HepG2 (cell line): ENCODE results near the gene OR6V1. TPM values are rescaled to one million over a fixed set of nuclear protein-coding genes. Genes with fewer than 3 reads are reported as not detected.

Experiments used
- ATAC-seq: fragments of 200-7000 bp; cut with Tn5 transposase; 3 replicates; pipeline ENCODE4 v1.9.1; 2020; ENCODE audit warnings: mild to moderate bottlenecking, moderate library complexity
- BruUV-seq: library from RNA; stranded (reverse); fragments of 400-500 nt; replicated peaks from 2 replicates; lab custom pipeline; 2021; lab: Mats Ljungman, UMichigan
- CTCF ChIA-PET: fragments of 300-600 bp; formaldehyde crosslinking; extraction: SDS; loops from one replicate; lab custom pipeline; 2021; ENCODE audit warnings: low total read pairs, inconsistent platforms, low intra/inter-chr PET ratio; lab: Yijun Ruan, JAX
- POLR2A ChIA-PET: fragments of 350-600 bp; sonication (Branson Sonifier 250); formaldehyde crosslinking; loops from one replicate; lab custom pipeline; 2020; ENCODE audit warnings: antibody characterized with exemption, inconsistent platforms; lab: Yijun Ruan, JAX
- DNase-seq: peaks from one replicate; pipeline ENCODE4 v3.0.0-alpha.2; 2015; ENCODE audit warnings: low spot score
- FAIRE-seq: peaks from 3 replicates; lab custom pipeline; 2011; peaks lifted over from hg19 to GRCh38; lab: Jason Lieb, UNC
- H2AFZ ChIP-seq: one replicate; pipeline ENCODE4 v1.6.1; 2011; ENCODE audit warnings: low read length, inconsistent platforms
- H3K27ac ChIP-seq: fragments of 300-600 bp; 3 replicates; pipeline ENCODE4 v1.8.0; 2011; ENCODE audit warnings: mixed run types, mild to moderate bottlenecking, mixed read lengths, low read length, inconsistent platforms; ENCODE audit not compliant: insufficient read depth; ENCODE audit errors: extremely low read length
- H3K27me3 ChIP-seq, 2 experiments: fragments of 200-600 bp in 1 of 2; 2 replicates in 1 of 2; 3 replicates in 1 of 2; pipeline versions ENCODE4 v1.6.0 to v1.8.0; 2011; ENCODE audit warnings: low read length in 2 of 2, mild to moderate bottlenecking in 2 of 2, moderate library complexity in 2 of 2, inconsistent platforms in 1 of 2; ENCODE audit not compliant: insufficient read depth in 2 of 2, control insufficient read depth in 1 of 2
- H3K36me3 ChIP-seq, 2 experiments: fragments of 200-600 bp in 1 of 2; replicated peaks in 1 of 2; 2 replicates in 1 of 2; 3 replicates in 1 of 2; pipeline versions ENCODE4 v1.5.1 to v1.8.0; 2011; ENCODE audit warnings: low read length in 2 of 2, inconsistent platforms in 1 of 2; ENCODE audit not compliant: insufficient read depth in 2 of 2, control insufficient read depth in 1 of 2
- H3K4me1 ChIP-seq: 2 replicates; pipeline ENCODE4 v1.5.1; 2012; ENCODE audit warnings: low read length, inconsistent platforms; ENCODE audit not compliant: insufficient read depth
- H3K4me2 ChIP-seq: 2 replicates; pipeline ENCODE4 v1.6.0; 2011; ENCODE audit warnings: low read depth, low read length, inconsistent platforms
- H3K4me3 ChIP-seq, 3 experiments: fragments of 200-600 bp in 1 of 3; sonication (generic), shearing (Covaris generic) in 1 of 3; replicated peaks in 1 of 3; 2 replicates each; pipeline ENCODE4 v1.5.1; 2011 to 2016; ENCODE audit warnings: low read length in 3 of 3, inconsistent platforms in 2 of 3, low read depth in 2 of 3, mild to moderate bottlenecking in 2 of 3, control low read depth in 1 of 3, mixed read lengths in 1 of 3; ENCODE audit not compliant: insufficient read depth in 1 of 3
- H3K79me2 ChIP-seq: one replicate; pipeline ENCODE4 v1.6.1; 2011; ENCODE audit warnings: low read length, inconsistent platforms; ENCODE audit not compliant: insufficient read depth
- H3K9ac ChIP-seq: 2 replicates; pipeline ENCODE4 v1.6.0; 2011; ENCODE audit warnings: mild to moderate bottlenecking, low read depth, low read length, inconsistent platforms; ENCODE audit not compliant: insufficient read depth
- H3K9me3 ChIP-seq: 2 replicates; pipeline ENCODE4 v1.5.1; 2012; ENCODE audit warnings: mild to moderate bottlenecking, low read length
- H4K20me1 ChIP-seq: 2 replicates; pipeline ENCODE4 v1.6.0; 2011; ENCODE audit warnings: inconsistent platforms, mild to moderate bottlenecking, low read length, moderate library complexity; ENCODE audit not compliant: insufficient read depth
- BRD4 ChIP-seq: sonication (generic); formaldehyde crosslinking; IDR thresholded peaks from 2 replicates; pipeline ENCODE4 v1.4.0; 2020; ENCODE audit warnings: missing genetic modification reagents
- FOXO1 ChIP-seq: sonication (generic); formaldehyde crosslinking; IDR thresholded peaks from 2 replicates; pipeline ENCODE4 v1.4.0; 2020; ENCODE audit warnings: missing genetic modification reagents
- HMGXB3 ChIP-seq: sonication (generic); formaldehyde crosslinking; IDR thresholded peaks from 2 replicates; pipeline ENCODE4 v1.4.0; 2020; ENCODE audit warnings: missing genetic modification reagents, borderline replicate concordance
- KDM4B ChIP-seq: sonication (generic); formaldehyde crosslinking; IDR thresholded peaks from 2 replicates; pipeline ENCODE4 v1.4.0; 2020; ENCODE audit warnings: missing genetic modification reagents
- NR2F1 ChIP-seq, 2 experiments: fragments of 450-650 bp in 1 of 2; formaldehyde crosslinking in 1 of 2; IDR thresholded peaks; 2 replicates each; pipeline versions ENCODE4 v1.5.0 to v1.6.1; 2016 to 2020; ENCODE audit warnings: mild to moderate bottlenecking in 1 of 2, missing compliant biosample characterization in 1 of 2, missing genetic modification reagents in 1 of 2, moderate library complexity in 1 of 2
- ONECUT2 ChIP-seq: sonication (generic); formaldehyde crosslinking; IDR thresholded peaks from 2 replicates; pipeline ENCODE4 v1.4.0; 2020; ENCODE audit warnings: missing genetic modification reagents
- SSRP1 ChIP-seq: IDR thresholded peaks from 2 replicates; pipeline ENCODE4 v1.6.1; 2016; ENCODE audit warnings: control low read depth
- ZBTB44 ChIP-seq: sonication (generic); formaldehyde crosslinking; IDR thresholded peaks from 2 replicates; pipeline ENCODE4 v1.4.0; 2020; ENCODE audit warnings: missing genetic modification reagents
- ZHX1 ChIP-seq: sonication (generic); formaldehyde crosslinking; IDR thresholded peaks from 2 replicates; pipeline ENCODE4 v1.8.1; 2022; ENCODE audit warnings: low read depth, mild to moderate bottlenecking, missing genetic modification reagents
- ZMYM3 ChIP-seq: sonication (generic); formaldehyde crosslinking; IDR thresholded peaks from 2 replicates; pipeline ENCODE4 v1.5.1; 2020; ENCODE audit warnings: mild to moderate bottlenecking, missing genetic modification reagents
- ZNF230 ChIP-seq: sonication (generic); formaldehyde crosslinking; IDR thresholded peaks from 2 replicates; pipeline ENCODE4 v1.4.0; 2020; ENCODE audit warnings: mild to moderate bottlenecking, missing genetic modification reagents
- ZNF460 ChIP-seq: sonication (generic); formaldehyde crosslinking; IDR thresholded peaks from 2 replicates; pipeline ENCODE4 v1.5.1; 2020; ENCODE audit warnings: missing genetic modification reagents, mild to moderate bottlenecking, borderline replicate concordance
- ZNF496 ChIP-seq: sonication (generic); formaldehyde crosslinking; IDR thresholded peaks from 2 replicates; pipeline ENCODE4 v1.8.1; 2023; ENCODE audit warnings: mild to moderate bottlenecking, moderate library complexity, missing genetic modification reagents; ENCODE audit not compliant: insufficient replicate concordance
- ZNF530 ChIP-seq: sonication (generic); formaldehyde crosslinking; IDR thresholded peaks from 2 replicates; pipeline ENCODE4 v1.5.0; 2020; ENCODE audit warnings: low read depth, mild to moderate bottlenecking, missing genetic modification reagents
- ZNF788 ChIP-seq: sonication (generic); formaldehyde crosslinking; IDR thresholded peaks from 2 replicates; pipeline ENCODE4 v1.5.0; 2020; ENCODE audit warnings: mild to moderate bottlenecking, missing genetic modification reagents, borderline replicate concordance
- in situ Hi-C: cut with HindIII; loops from 2 replicates; pipeline ENCODE4 v1.10.0; 2017; ENCODE audit warnings: low pct_unique_long_range_greater_than_20kb; ENCODE audit not compliant: extremely low pct_ligation_motif_present
- intact Hi-C: fragments of 100-400 bp; cut with micrococcal nuclease; formaldehyde crosslinking; loops from one replicate; pipeline ENCODE4 v1.10.0; 2022; ENCODE audit not compliant: unreplicated experiment
- polyA plus RNA-seq, 8 experiments: library from polyadenylated mRNA; depleted of rRNA in 3 of 8; stranded (reverse) in 7 of 8; unstranded in 1 of 8; fragments of >200 nt; fragmentation: Illumina TruSeq in 4 of 8; extraction: Trizol in 4 of 8; gene quantifications; 2 replicates each; pipeline versions ENCODE4 v1.2.1 to v1.2.3, GENCODE V29; 2011 to 2016; ENCODE audit warnings: low read depth in 4 of 8, missing spikeins in 1 of 8, mixed read lengths in 1 of 8; ENCODE audit not compliant: insufficient read depth in 1 of 8
- total RNA-seq, 5 experiments: library from RNA; depleted of rRNA; stranded (reverse); fragments of >200 nt; fragmentation: Illumina TruSeq; extraction: Trizol; gene quantifications; 2 replicates each; pipeline ENCODE4 v1.2.3, GENCODE V29; 2016; ENCODE audit warnings: low read depth in 1 of 5

The OR6V1 gene
- total and polyA plus RNA-seq, 2 of the 13 experiments (the other 11 are each of a cell fraction or from before 2014, with no cell fraction given) = not detected

- DNase-seq (no peak), ATAC-seq (no peak), FAIRE-seq (no peak)
- Histone ChIP-seq H3K4me3 (no peak overlapping the region), H3K4me2 (no peak overlapping the region), H3K27ac (no peak overlapping the region), H3K9me3 (no peaks in the 10 kb centered on the region), H4K20me1 (no peaks in the 10 kb centered on the region), H3K9ac (no peak overlapping the region), H3K79me2 (no peaks in the 10 kb centered on the region), H3K4me1 (no peaks in the 10 kb centered on the region), H3K27me3 (no peaks in the 10 kb centered on the region; a peak in 1 of 5 replicates), H3K36me3 (no peaks in the 10 kb centered on the region)
- in situ Hi-C loops = no loop called here
- TF ChIP-seq ZNF530 (CRISPR knock-in tag) = no peak
- no peak for TF ChIP-seq ZNF460 (CRISPR knock-in tag)
- TF ChIP-seq SSRP1 (CRISPR knock-in tag) = no peak
- no peak for TF ChIP-seq ZBTB44 (CRISPR knock-in tag)
- no peak for TF ChIP-seq ZHX1 (CRISPR knock-in tag)
- TF ChIP-seq HMGXB3 (CRISPR knock-in tag) = no peak
- TF ChIP-seq FOXO1 = no peak
- TF ChIP-seq NR2F1 (CRISPR knock-in tag; IDR thresholded peaks at IDR 0.05) = no peak
- TF ChIP-seq ZNF788 = no peak
- no peak for TF ChIP-seq ZNF496 (CRISPR knock-in tag)
- no peak for TF ChIP-seq ZMYM3 (CRISPR knock-in tag)
- no peak for TF ChIP-seq ONECUT2 (CRISPR knock-in tag)
- TF ChIP-seq BRD4 (CRISPR knock-in tag) = no peak
- TF ChIP-seq KDM4B (CRISPR knock-in tag) = no peak
- TF ChIP-seq ZNF230 = no peak
- TF ChIP-seq, all 625 proteins: peak for 0
- intact Hi-C loops = no loop called here
- POLR2A ChIA-PET = no interaction called here
- CTCF ChIA-PET = no interaction called here
- H2AFZ ChIP-seq = no peak overlapping the region
- no TSS peak for BruUV-seq
These were observed 22.0 kb downstream of the OR6V1 start for GRCh38 chr7:143074141-143074540.
